CD4-positive, alpha-beta T cell treated with Interleukin-10 for 1 hour (primary cell): ENCODE measurements around the gene RPL11.
A peak's percentile ranks its signal among the peaks of the same experiment; 100 is the strongest.
"Not testable (repeated sequence)": the region's sequence is repeated elsewhere in the genome, so short reads cannot be mapped to it uniquely, and the experiment has no call there.

ENCODE experiments used
- DNase-seq: peaks from one replicate; pipeline ENCODE4 v3.0.0-alpha.2; 2020

RPL11 gene

GRCh38 chr1:23691499-23692307 lies at the start of gene RPL11:
RPL11 (plus strand) TSS chr1:23691806; CDS start chr1:23691824, 18 bp downstream.
- peak; percentile 92 for DNase-seq

- no peak for DNase-seq
These were observed 47.7 kb upstream of the RPL11 start for GRCh38 chr1:23643736-23644554.

- no peak for DNase-seq
These were observed 47.1 kb upstream of the RPL11 start for GRCh38 chr1:23644555-23644866.

GRCh38 chr1:23645338-23645737 lies 46.3 kb upstream of the RPL11 start:
- DNase-seq: no peak

- no peak for DNase-seq
These were observed 45.5 kb upstream of the RPL11 start for GRCh38 chr1:23646091-23646490.

GRCh38 chr1:23646541-23646940 lies 45.1 kb upstream of the RPL11 start:
- no peak for DNase-seq

GRCh38 chr1:23648576-23648975 lies 43.0 kb upstream of the RPL11 start:
- DNase-seq: no peak

GRCh38 chr1:23649157-23649556 lies 42.4 kb upstream of the RPL11 start:
- DNase-seq: not testable (repeated sequence)

- DNase-seq: no peak
These were observed 41.1 kb upstream of the RPL11 start for GRCh38 chr1:23650344-23650990.

GRCh38 chr1:23651069-23651808 lies 40.4 kb upstream of the RPL11 start:
- DNase-seq: no peak

GRCh38 chr1:23657659-23658275 lies 33.8 kb upstream of the RPL11 start:
- DNase-seq: peak; percentile 24

- no peak for DNase-seq
These were observed 30.9 kb upstream of the RPL11 start for GRCh38 chr1:23660671-23661070.

- no peak for DNase-seq
These were observed 29.7 kb upstream of the RPL11 start for GRCh38 chr1:23661887-23662286.

GRCh38 chr1:23664837-23665795 lies 26.5 kb upstream of the RPL11 start:
- DNase-seq: peak; percentile 18

GRCh38 chr1:23667411-23667810 lies 24.2 kb upstream of the RPL11 start:
- no peak for DNase-seq

- no peak for DNase-seq
These were observed 20.9 kb upstream of the RPL11 start for GRCh38 chr1:23670709-23671108.

- DNase-seq: no peak
These were observed 18.4 kb upstream of the RPL11 start for GRCh38 chr1:23673086-23673813.

GRCh38 chr1:23679815-23680214 lies 11.8 kb upstream of the RPL11 start:
- DNase-seq: no peak

GRCh38 chr1:23682946-23683345 lies 8.7 kb upstream of the RPL11 start:
- no peak for DNase-seq

GRCh38 chr1:23684415-23684814 lies 7.2 kb upstream of the RPL11 start:
- no peak for DNase-seq

GRCh38 chr1:23685197-23685596 lies 6.4 kb upstream of the RPL11 start:
- not testable (repeated sequence) for DNase-seq
